H9 (cell line): ENCODE results near the gene LRMDA. TPM values are rescaled to one million over a fixed set of nuclear protein-coding genes. Genes with fewer than 3 reads are reported as not detected.

ENCODE experiments used
- DNase-seq: peaks from one replicate; pipeline ENCODE4 v3.0.0-alpha.2; 2017
- H2AFZ ChIP-seq: one replicate; pipeline ENCODE4 v1.6.1; 2013; ENCODE audit warnings: mild to moderate bottlenecking, low read length, control low read depth, moderate library complexity
- H2AK5ac ChIP-seq: 2 replicates; pipeline ENCODE4 v1.6.1; 2013; ENCODE audit warnings: low read length, control low read depth, mixed read lengths; ENCODE audit not compliant: insufficient read length
- H2BK120ac ChIP-seq: one replicate; pipeline ENCODE4 v1.6.1; 2013; ENCODE audit warnings: low read depth, mild to moderate bottlenecking, low read length, control low read depth, inconsistent platforms; ENCODE audit not compliant: poor library complexity, severe bottlenecking
- H2BK12ac ChIP-seq: 2 replicates; pipeline ENCODE4 v1.6.1; 2013; ENCODE audit warnings: low read length, control low read depth, mixed read lengths, low read depth; ENCODE audit not compliant: insufficient read length
- H2BK15ac ChIP-seq: 2 replicates; pipeline ENCODE4 v1.6.1; 2013; ENCODE audit warnings: low read depth, low read length, control low read depth
- H2BK20ac ChIP-seq: one replicate; pipeline ENCODE4 v1.6.1; 2013; ENCODE audit warnings: low read depth, mild to moderate bottlenecking, low read length, control low read depth, inconsistent platforms; ENCODE audit not compliant: poor library complexity, severe bottlenecking
- H2BK5ac ChIP-seq: 2 replicates; pipeline ENCODE4 v1.6.1; 2013; ENCODE audit warnings: low read length, control low read depth, mixed read lengths; ENCODE audit not compliant: insufficient read length
- H3K14ac ChIP-seq: 2 replicates; pipeline ENCODE4 v1.6.1; 2013; ENCODE audit warnings: low read length, control low read depth; ENCODE audit not compliant: insufficient read depth
- H3K18ac ChIP-seq: 2 replicates; pipeline ENCODE4 v1.6.1; 2013; ENCODE audit warnings: low read depth, mild to moderate bottlenecking, mixed read lengths, low read length, control low read depth; ENCODE audit not compliant: insufficient read length
- H3K23ac ChIP-seq: 2 replicates; pipeline ENCODE4 v1.6.1; 2013; ENCODE audit warnings: low read length, control low read depth, mixed read lengths, low read depth; ENCODE audit not compliant: insufficient read length
- H3K23me2 ChIP-seq: 2 replicates; pipeline ENCODE4 v1.6.1; 2013; ENCODE audit warnings: low read depth, mild to moderate bottlenecking, mixed read lengths, low read length, control low read depth; ENCODE audit not compliant: insufficient read length, poor library complexity, severe bottlenecking
- H3K27ac ChIP-seq: 2 replicates; pipeline ENCODE4 v1.5.1; 2013; ENCODE audit warnings: low read length, control low read depth, mixed read lengths, low read depth; ENCODE audit not compliant: insufficient read length
- H3K27me3 ChIP-seq: 2 replicates; pipeline ENCODE4 v1.6.1; 2013; ENCODE audit warnings: low read length, control low read depth, inconsistent platforms; ENCODE audit not compliant: insufficient read depth
- H3K4ac ChIP-seq: 2 replicates; pipeline ENCODE4 v1.6.1; 2013; ENCODE audit warnings: low read depth, mild to moderate bottlenecking, control low read depth, inconsistent platforms, low read length, moderate library complexity
- H3K4me1 ChIP-seq: 2 replicates; pipeline ENCODE4 v1.6.1; 2013; ENCODE audit warnings: low read length, control low read depth, inconsistent platforms; ENCODE audit not compliant: insufficient read depth
- H3K4me2 ChIP-seq: 2 replicates; pipeline ENCODE4 v1.6.1; 2013; ENCODE audit warnings: low read length, control low read depth, mixed read lengths; ENCODE audit not compliant: insufficient read length, insufficient read depth
- H3K56ac ChIP-seq: 2 replicates; pipeline ENCODE4 v1.6.1; 2013; ENCODE audit warnings: low read depth, mild to moderate bottlenecking, mixed read lengths, low read length, control low read depth; ENCODE audit not compliant: insufficient read length
- H3K79me1 ChIP-seq: 2 replicates; pipeline ENCODE4 v1.6.1; 2013; ENCODE audit warnings: low read depth, mild to moderate bottlenecking, moderate library complexity, low read length, control low read depth, inconsistent platforms; ENCODE audit not compliant: insufficient read depth, poor library complexity, severe bottlenecking
- H3K79me2 ChIP-seq: 2 replicates; pipeline ENCODE4 v1.6.1; 2013; ENCODE audit warnings: low read length, control low read depth, inconsistent platforms; ENCODE audit not compliant: insufficient read depth
- H3K9ac ChIP-seq: 2 replicates; pipeline ENCODE4 v1.6.1; 2013; ENCODE audit warnings: low read length, control low read depth, mixed read lengths; ENCODE audit not compliant: insufficient read length; ENCODE audit errors: extremely low read depth
- H3K9me3 ChIP-seq: one replicate; pipeline ENCODE4 v1.6.1; 2013; ENCODE audit warnings: low read depth, low read length, inconsistent platforms; ENCODE audit not compliant: control insufficient read depth
- H3T11ph ChIP-seq: one replicate; pipeline ENCODE4 v1.6.1; 2013; ENCODE audit warnings: mild to moderate bottlenecking, low read length, control low read depth, inconsistent platforms
- H4K20me1 ChIP-seq: one replicate; pipeline ENCODE4 v1.6.1; 2013; ENCODE audit not compliant: control insufficient read depth, insufficient read length, insufficient read depth
- H4K5ac ChIP-seq: 2 replicates; pipeline ENCODE4 v1.6.1; 2013; ENCODE audit warnings: low read depth, mild to moderate bottlenecking, mixed read lengths, low read length, control low read depth; ENCODE audit not compliant: insufficient read length
- H4K8ac ChIP-seq: replicated peaks from 2 replicates; pipeline ENCODE4 v1.6.1; 2013; ENCODE audit warnings: low read length, control low read depth, mixed read lengths, low read depth; ENCODE audit not compliant: insufficient read length
- H4K91ac ChIP-seq: 2 replicates; pipeline ENCODE4 v1.6.1; 2013; ENCODE audit warnings: low read depth, mild to moderate bottlenecking, moderate library complexity, mixed read lengths, low read length, control low read depth; ENCODE audit not compliant: insufficient read length
- H3K27ac Mint-ChIP-seq, 3 experiments: 2 replicates in 2 of 3; 3 replicates in 1 of 3; pipeline ENCODE4 v1.8.0; 2020 to 2021; ENCODE audit warnings: mixed read lengths in 3 of 3, mild to moderate bottlenecking in 1 of 3, moderate library complexity in 1 of 3
- H3K27me3 Mint-ChIP-seq: 2 replicates; pipeline ENCODE4 v1.8.0; 2021; ENCODE audit warnings: low read depth, mild to moderate bottlenecking, moderate library complexity, mixed read lengths
- H3K36me3 Mint-ChIP-seq, 3 experiments: 2 replicates in 2 of 3; 3 replicates in 1 of 3; pipeline ENCODE4 v1.8.0; 2020 to 2021; ENCODE audit warnings: low read depth in 3 of 3, mixed read lengths in 3 of 3; ENCODE audit not compliant: insufficient read depth in 1 of 3
- H3K4me1 Mint-ChIP-seq, 2 experiments: 2 replicates each; pipeline ENCODE4 v1.8.0; 2020; ENCODE audit warnings: mixed read lengths in 2 of 2
- H3K4me3 Mint-ChIP-seq, 2 experiments: 2 replicates in 1 of 2; 3 replicates in 1 of 2; pipeline ENCODE4 v1.8.0; 2020 to 2021; ENCODE audit warnings: mild to moderate bottlenecking in 2 of 2, mixed read lengths in 2 of 2, moderate library complexity in 1 of 2
- H3K9me3 Mint-ChIP-seq, 2 experiments: 2 replicates in 1 of 2; 3 replicates in 1 of 2; pipeline ENCODE4 v1.8.0; 2020; ENCODE audit warnings: mild to moderate bottlenecking in 2 of 2, mixed read lengths in 2 of 2, moderate library complexity in 1 of 2
- WGBS: extraction: QIAGEN DNeasy Blood & Tissue Kit; methylation state at CpG from one replicate; pipeline ENCODE4 v1.1.7; 2013; ENCODE audit warnings: missing lambda C conversion rate, low lambda C conversion rate, mixed read lengths; ENCODE audit not compliant: insufficient read length; ENCODE audit errors: extremely low coverage; 5-methylcytosine and 5-hydroxymethylcytosine counted together
- total RNA-seq: library from RNA; stranded (reverse); gene quantifications from 2 replicates; pipeline ENCODE4 v1.2.1, GENCODE V29; 2021
- TF ChIP-seq, protein P1 (sequence below): fragments of 200-600 bp; sonication (generic); conservative IDR thresholded peaks from 3 replicates; pipeline ENCODE4 v1.8.0; 2021; ENCODE audit warnings: antibody characterized with exemption, mild to moderate bottlenecking

The LRMDA gene
- total RNA-seq, 1 experiment from 2014 or later, result 1.8 TPM

DNA sequence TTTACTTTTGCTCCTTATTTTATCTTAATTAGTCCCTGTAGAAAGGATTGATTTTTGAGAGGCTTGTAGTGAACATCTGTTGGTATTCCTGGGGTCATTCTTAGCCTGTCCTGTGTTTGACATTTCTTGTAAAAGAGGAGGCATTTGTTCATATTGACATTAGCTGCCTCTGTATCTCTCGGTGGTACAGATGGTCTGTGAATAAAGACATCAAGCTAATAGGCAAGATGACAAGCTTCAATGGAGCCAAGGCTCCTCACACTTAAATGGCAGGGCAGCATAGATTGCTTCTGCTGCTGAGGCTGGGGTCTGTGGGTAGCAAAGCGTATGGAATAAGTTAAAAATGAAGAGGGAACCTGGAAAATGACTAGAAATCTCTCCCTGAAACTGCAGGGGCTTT is 687.6 kb downstream of the LRMDA start:
- Mint-ChIP-seq H3K27ac (no peak overlapping the region), H3K4me1 (peaks cover 0 to 6% of the 10 kb centered on the region in 2 experiments; a peak in 1 of 4 replicates), H3K27me3 (peaks cover 11% of the 10 kb centered on the region), H3K4me3 (no peak overlapping the region), H3K9me3 (no peaks in the 10 kb centered on the region), H3K36me3 (no peaks in the 10 kb centered on the region; a peak in 1 of 7 replicates)
- H2BK5ac ChIP-seq, result no peak overlapping the region
- no peak for DNase-seq
- H3K4ac ChIP-seq, result no peak overlapping the region
- no peaks in the 10 kb centered on the region for H3K9me3 ChIP-seq
- H3T11ph ChIP-seq, result no peak overlapping the region
- no peaks in the 10 kb centered on the region for H3K79me2 ChIP-seq
- H3K18ac ChIP-seq, result no peak overlapping the region
- no peaks in the 10 kb centered on the region for H3K4me1 ChIP-seq
- H4K20me1 ChIP-seq, result no peaks in the 10 kb centered on the region
- no peak overlapping the region for H2BK12ac ChIP-seq
- no peak overlapping the region for H4K91ac ChIP-seq
- no peak overlapping the region for H3K4me2 ChIP-seq
- no peak overlapping the region for H4K5ac ChIP-seq
- H2BK120ac ChIP-seq, result no peak overlapping the region
- no peak overlapping the region for H3K14ac ChIP-seq
- no CpG with 5 or more reads among the region's 2 CpGs for WGBS
- no peaks in the 10 kb centered on the region for H3K79me1 ChIP-seq
- H3K27ac ChIP-seq, result no peak overlapping the region
- H2BK15ac ChIP-seq, result no peak overlapping the region
- H3K56ac ChIP-seq, result no peak overlapping the region
- H3K23ac ChIP-seq, result no peak overlapping the region
- no peaks in the 10 kb centered on the region for H3K23me2 ChIP-seq
- no peak overlapping the region for H4K8ac ChIP-seq
- H2BK20ac ChIP-seq, result no peak overlapping the region
- H3K27me3 ChIP-seq, result no peaks in the 10 kb centered on the region
- TF ChIP-seq, protein P1, sequence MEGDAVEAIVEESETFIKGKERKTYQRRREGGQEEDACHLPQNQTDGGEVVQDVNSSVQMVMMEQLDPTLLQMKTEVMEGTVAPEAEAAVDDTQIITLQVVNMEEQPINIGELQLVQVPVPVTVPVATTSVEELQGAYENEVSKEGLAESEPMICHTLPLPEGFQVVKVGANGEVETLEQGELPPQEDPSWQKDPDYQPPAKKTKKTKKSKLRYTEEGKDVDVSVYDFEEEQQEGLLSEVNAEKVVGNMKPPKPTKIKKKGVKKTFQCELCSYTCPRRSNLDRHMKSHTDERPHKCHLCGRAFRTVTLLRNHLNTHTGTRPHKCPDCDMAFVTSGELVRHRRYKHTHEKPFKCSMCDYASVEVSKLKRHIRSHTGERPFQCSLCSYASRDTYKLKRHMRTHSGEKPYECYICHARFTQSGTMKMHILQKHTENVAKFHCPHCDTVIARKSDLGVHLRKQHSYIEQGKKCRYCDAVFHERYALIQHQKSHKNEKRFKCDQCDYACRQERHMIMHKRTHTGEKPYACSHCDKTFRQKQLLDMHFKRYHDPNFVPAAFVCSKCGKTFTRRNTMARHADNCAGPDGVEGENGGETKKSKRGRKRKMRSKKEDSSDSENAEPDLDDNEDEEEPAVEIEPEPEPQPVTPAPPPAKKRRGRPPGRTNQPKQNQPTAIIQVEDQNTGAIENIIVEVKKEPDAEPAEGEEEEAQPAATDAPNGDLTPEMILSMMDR, result no peak
- no peak overlapping the region for H2AK5ac ChIP-seq
- no peak overlapping the region for H3K9ac ChIP-seq
- no peak overlapping the region for H2AFZ ChIP-seq
